DND-41 (cell line): ENCODE data around the gene SLAMF1.

ENCODE experiments used
- EZH2 ChIP-seq: IDR thresholded peaks from 3 replicates; pipeline ENCODE4 v1.6.1; 2012; ENCODE audit warnings: borderline replicate concordance, low read depth, mild to moderate bottlenecking, moderate library complexity, low read length, inconsistent platforms; ENCODE audit not compliant: severe bottlenecking
- TF ChIP-seq, protein P1 (sequence below): IDR thresholded peaks from 2 replicates; pipeline ENCODE4 v1.5.1; 2012; ENCODE audit warnings: borderline replicate concordance, low read length, moderate library complexity, mild to moderate bottlenecking; ENCODE audit not compliant: poor library complexity, severe bottlenecking; ENCODE audit errors: extremely low read depth

DNA sequence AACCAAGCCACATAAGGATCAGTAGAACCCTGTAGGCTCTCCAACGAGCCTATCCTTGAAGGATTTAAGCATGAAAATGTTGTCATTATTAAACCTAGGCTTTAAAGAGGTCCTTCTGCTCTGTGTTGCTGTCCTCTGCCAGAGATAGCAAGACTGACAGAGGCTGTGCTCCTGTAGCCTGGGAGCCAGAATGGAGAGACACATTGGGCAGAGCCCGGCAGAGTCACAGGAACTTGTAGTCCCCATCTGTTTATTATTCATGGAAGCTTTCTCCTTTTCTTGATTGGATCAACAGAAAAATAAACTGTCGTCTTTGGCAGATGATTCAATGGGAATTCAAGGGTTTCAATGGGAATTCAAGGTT, 19.2 kb upstream of the SLAMF1 start:
- TF ChIP-seq, protein P1, sequence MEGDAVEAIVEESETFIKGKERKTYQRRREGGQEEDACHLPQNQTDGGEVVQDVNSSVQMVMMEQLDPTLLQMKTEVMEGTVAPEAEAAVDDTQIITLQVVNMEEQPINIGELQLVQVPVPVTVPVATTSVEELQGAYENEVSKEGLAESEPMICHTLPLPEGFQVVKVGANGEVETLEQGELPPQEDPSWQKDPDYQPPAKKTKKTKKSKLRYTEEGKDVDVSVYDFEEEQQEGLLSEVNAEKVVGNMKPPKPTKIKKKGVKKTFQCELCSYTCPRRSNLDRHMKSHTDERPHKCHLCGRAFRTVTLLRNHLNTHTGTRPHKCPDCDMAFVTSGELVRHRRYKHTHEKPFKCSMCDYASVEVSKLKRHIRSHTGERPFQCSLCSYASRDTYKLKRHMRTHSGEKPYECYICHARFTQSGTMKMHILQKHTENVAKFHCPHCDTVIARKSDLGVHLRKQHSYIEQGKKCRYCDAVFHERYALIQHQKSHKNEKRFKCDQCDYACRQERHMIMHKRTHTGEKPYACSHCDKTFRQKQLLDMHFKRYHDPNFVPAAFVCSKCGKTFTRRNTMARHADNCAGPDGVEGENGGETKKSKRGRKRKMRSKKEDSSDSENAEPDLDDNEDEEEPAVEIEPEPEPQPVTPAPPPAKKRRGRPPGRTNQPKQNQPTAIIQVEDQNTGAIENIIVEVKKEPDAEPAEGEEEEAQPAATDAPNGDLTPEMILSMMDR = no peak
- no peak for TF ChIP-seq EZH2
